HEK293 (cell line): Measurements from ENCODE around the gene TRAF7.

ENCODE experiments used
- ELK4 ChIP-seq: IDR thresholded peaks from 2 replicates; pipeline ENCODE4 v1.6.1; 2011; ENCODE audit warnings: mild to moderate bottlenecking, low read depth, low read length, borderline replicate concordance
- GLIS1 ChIP-seq: fragments of 450-650 bp; formaldehyde crosslinking; IDR thresholded peaks from 2 replicates; pipeline ENCODE4 v1.5.1; 2016; ENCODE audit warnings: missing biosample characterization, missing genetic modification characterization
- GLIS2 ChIP-seq: fragments of 450-650 bp; formaldehyde crosslinking; IDR thresholded peaks from 2 replicates; pipeline ENCODE4 v1.5.1; 2016; ENCODE audit warnings: missing biosample characterization, missing genetic modification characterization
- HOXA7 ChIP-seq: sonication (generic); formaldehyde crosslinking; IDR thresholded peaks from 2 replicates; pipeline ENCODE4 v1.8.1; 2022; ENCODE audit warnings: missing genetic modification reagents, borderline replicate concordance
- HOXD13 ChIP-seq: sonication (generic); formaldehyde crosslinking; IDR thresholded peaks from 2 replicates; pipeline ENCODE4 v1.8.0; 2022; ENCODE audit warnings: missing genetic modification reagents, borderline replicate concordance
- KLF10 ChIP-seq: fragments of 450-650 bp; IDR thresholded peaks from 2 replicates; pipeline ENCODE4 v1.5.1; 2018; ENCODE audit warnings: missing biosample characterization, mild to moderate bottlenecking, missing genetic modification characterization
- MEIS1 ChIP-seq: sonication (generic); formaldehyde crosslinking; IDR thresholded peaks from 2 replicates; pipeline ENCODE4 v1.8.1; 2022; ENCODE audit warnings: missing genetic modification reagents, mild to moderate bottlenecking, borderline replicate concordance
- MZF1 ChIP-seq: fragments of 450-650 bp; formaldehyde crosslinking; IDR thresholded peaks from 2 replicates; pipeline ENCODE4 v1.5.1; 2017; ENCODE audit warnings: missing biosample characterization, missing genetic modification characterization, borderline replicate concordance
- PRDM1 ChIP-seq: fragments of 450-650 bp; formaldehyde crosslinking; IDR thresholded peaks from 2 replicates; pipeline ENCODE4; 2016; ENCODE audit warnings: missing biosample characterization, missing genetic modification characterization
- SCRT2 ChIP-seq: fragments of 450-650 bp; formaldehyde crosslinking; IDR thresholded peaks from 2 replicates; pipeline ENCODE4 v1.5.1; 2016; ENCODE audit warnings: missing biosample characterization, missing genetic modification characterization
- ZBTB17 ChIP-seq: fragments of 450-650 bp; formaldehyde crosslinking; IDR thresholded peaks from 2 replicates; pipeline ENCODE4 v1.5.1; 2016; ENCODE audit warnings: missing biosample characterization, missing genetic modification characterization
- ZBTB26 ChIP-seq: fragments of 450-650 bp; formaldehyde crosslinking; optimal IDR thresholded peaks from 2 replicates; pipeline ENCODE3; 2016; ENCODE audit warnings: missing biosample characterization, mild to moderate bottlenecking, missing genetic modification characterization
- ZNF175 ChIP-seq: fragments of 450-650 bp; formaldehyde crosslinking; IDR thresholded peaks from 2 replicates; pipeline ENCODE4 v1.5.1; 2016; ENCODE audit warnings: missing biosample characterization, missing genetic modification characterization
- ZNF311 ChIP-seq: fragments of 450-650 bp; formaldehyde crosslinking; IDR thresholded peaks from 2 replicates; pipeline ENCODE4 v1.5.1; 2017; ENCODE audit warnings: missing biosample characterization, missing genetic modification characterization, borderline replicate concordance
- ZNF341 ChIP-seq: fragments of 450-650 bp; formaldehyde crosslinking; IDR thresholded peaks from 2 replicates; pipeline ENCODE4; 2016; ENCODE audit warnings: low read depth, missing biosample characterization, missing genetic modification characterization
- ZNF362 ChIP-seq: fragments of 450-650 bp; formaldehyde crosslinking; IDR thresholded peaks from 2 replicates; pipeline ENCODE4 v1.5.1; 2016; ENCODE audit warnings: missing biosample characterization, missing genetic modification characterization
- ZNF423 ChIP-seq: fragments of 450-650 bp; formaldehyde crosslinking; IDR thresholded peaks from 2 replicates; pipeline ENCODE4 v1.5.1; 2016; ENCODE audit warnings: missing biosample characterization, missing genetic modification characterization
- ZNF561 ChIP-seq: fragments of 450-650 bp; IDR thresholded peaks from 2 replicates; pipeline ENCODE4 v1.5.1; 2018; ENCODE audit warnings: missing biosample characterization, missing genetic modification characterization, borderline replicate concordance
- ZNF596 ChIP-seq: fragments of 450-650 bp; IDR thresholded peaks from 2 replicates; pipeline ENCODE4 v1.5.0; 2018; ENCODE audit warnings: missing biosample characterization, mild to moderate bottlenecking, missing genetic modification characterization, moderate library complexity
- ZNF600 ChIP-seq: fragments of 450-650 bp; formaldehyde crosslinking; IDR thresholded peaks from 2 replicates; pipeline ENCODE4 v1.5.1; 2016; ENCODE audit warnings: missing biosample characterization, missing genetic modification characterization
- ZNF660 ChIP-seq: fragments of 450-650 bp; IDR thresholded peaks from 2 replicates; pipeline ENCODE4 v1.5.1; 2018; ENCODE audit warnings: missing biosample characterization, mild to moderate bottlenecking, missing genetic modification characterization
- ZNF776 ChIP-seq: fragments of 450-650 bp; formaldehyde crosslinking; IDR thresholded peaks from 2 replicates; pipeline ENCODE4 v1.5.0; 2017; ENCODE audit warnings: missing biosample characterization, missing genetic modification characterization, borderline replicate concordance
- ZSCAN30 ChIP-seq: fragments of 450-650 bp; IDR thresholded peaks from 2 replicates; pipeline ENCODE4 v1.5.1; 2018; ENCODE audit warnings: missing biosample characterization, mild to moderate bottlenecking, missing genetic modification characterization, moderate library complexity
- TF ChIP-seq, protein P1 (sequence below): fragments of 450-650 bp; formaldehyde crosslinking; IDR thresholded peaks from 2 replicates; pipeline ENCODE4 v1.5.1; 2017; ENCODE audit warnings: missing biosample characterization, mild to moderate bottlenecking, missing genetic modification characterization, moderate library complexity
- TF ChIP-seq, protein P2 (sequence below): fragments of 450-650 bp; formaldehyde crosslinking; IDR thresholded peaks from 2 replicates; pipeline ENCODE4 v1.5.1; 2016; ENCODE audit warnings: missing biosample characterization, missing genetic modification characterization
- TF ChIP-seq, protein P3 (sequence below): fragments of 450-650 bp; formaldehyde crosslinking; IDR thresholded peaks from 2 replicates; pipeline ENCODE4 v1.5.1; 2016; ENCODE audit warnings: missing biosample characterization, missing genetic modification characterization
- TF ChIP-seq, protein P4 (sequence below): sonication (generic); formaldehyde crosslinking; IDR thresholded peaks from 2 replicates; pipeline ENCODE4 v1.8.1; 2022; ENCODE audit warnings: mild to moderate bottlenecking, moderate library complexity, missing genetic modification reagents

Gene TRAF7

GRCh38 chr16:2148714-2149629 lies 6.6 kb upstream of the TRAF7 start (continued):
- TF ChIP-seq, protein P1, sequence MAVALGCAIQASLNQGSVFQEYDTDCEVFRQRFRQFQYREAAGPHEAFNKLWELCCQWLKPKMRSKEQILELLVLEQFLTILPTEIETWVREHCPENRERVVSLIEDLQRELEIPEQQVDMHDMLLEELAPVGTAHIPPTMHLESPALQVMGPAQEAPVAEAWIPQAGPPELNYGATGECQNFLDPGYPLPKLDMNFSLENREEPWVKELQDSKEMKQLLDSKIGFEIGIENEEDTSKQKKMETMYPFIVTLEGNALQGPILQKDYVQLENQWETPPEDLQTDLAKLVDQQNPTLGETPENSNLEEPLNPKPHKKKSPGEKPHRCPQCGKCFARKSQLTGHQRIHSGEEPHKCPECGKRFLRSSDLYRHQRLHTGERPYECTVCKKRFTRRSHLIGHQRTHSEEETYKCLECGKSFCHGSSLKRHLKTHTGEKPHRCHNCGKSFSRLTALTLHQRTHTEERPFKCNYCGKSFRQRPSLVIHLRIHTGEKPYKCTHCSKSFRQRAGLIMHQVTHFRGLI (tag by site-specific recombination) = peak; percentile 86
- TF ChIP-seq SCRT2 (tag by site-specific recombination) (peak; percentile 53), ZNF362 (tag by site-specific recombination) (peak; percentile 85), ZNF311 (no peak), ELK4 (no peak), HOXA7 (no peak), ZNF596 (tag by site-specific recombination) (0 out of 2 replicates have a peak, but pooled peaks have one; percentile 14), ZBTB17 (no peak), ZNF175 (tag by site-specific recombination) (no peak), GLIS1 (tag by site-specific recombination) (peak; percentile 68), ZNF600 (tag by site-specific recombination) (0 out of 2 replicates have a peak, but pooled peaks have one; percentile 29), ZNF660 (tag by site-specific recombination) (0 out of 2 replicates have a peak, but pooled peaks have one; percentile 16), ZNF561 (tag by site-specific recombination) (peak; percentile 80; the same call in 1 of the 2 replicates), MZF1 (tag by site-specific recombination) (no peak), GLIS2 (tag by site-specific recombination) (peak; percentile 55), HOXD13 (no peak), ZBTB26 (tag by site-specific recombination) (peak; percentile 55), KLF10 (tag by site-specific recombination) (peak; percentile 43; the same call in 1 of the 2 replicates), ZSCAN30 (tag by site-specific recombination) (no peak), ZNF423 (tag by site-specific recombination) (peak; percentile 47; the same call in 1 of the 2 replicates), ZNF341 (no peak), MEIS1 (CRISPR knock-in tag) (no peak), PRDM1 (tag by site-specific recombination) (no peak), ZNF776 (tag by site-specific recombination) (no peak)
- TF ChIP-seq, protein P2, sequence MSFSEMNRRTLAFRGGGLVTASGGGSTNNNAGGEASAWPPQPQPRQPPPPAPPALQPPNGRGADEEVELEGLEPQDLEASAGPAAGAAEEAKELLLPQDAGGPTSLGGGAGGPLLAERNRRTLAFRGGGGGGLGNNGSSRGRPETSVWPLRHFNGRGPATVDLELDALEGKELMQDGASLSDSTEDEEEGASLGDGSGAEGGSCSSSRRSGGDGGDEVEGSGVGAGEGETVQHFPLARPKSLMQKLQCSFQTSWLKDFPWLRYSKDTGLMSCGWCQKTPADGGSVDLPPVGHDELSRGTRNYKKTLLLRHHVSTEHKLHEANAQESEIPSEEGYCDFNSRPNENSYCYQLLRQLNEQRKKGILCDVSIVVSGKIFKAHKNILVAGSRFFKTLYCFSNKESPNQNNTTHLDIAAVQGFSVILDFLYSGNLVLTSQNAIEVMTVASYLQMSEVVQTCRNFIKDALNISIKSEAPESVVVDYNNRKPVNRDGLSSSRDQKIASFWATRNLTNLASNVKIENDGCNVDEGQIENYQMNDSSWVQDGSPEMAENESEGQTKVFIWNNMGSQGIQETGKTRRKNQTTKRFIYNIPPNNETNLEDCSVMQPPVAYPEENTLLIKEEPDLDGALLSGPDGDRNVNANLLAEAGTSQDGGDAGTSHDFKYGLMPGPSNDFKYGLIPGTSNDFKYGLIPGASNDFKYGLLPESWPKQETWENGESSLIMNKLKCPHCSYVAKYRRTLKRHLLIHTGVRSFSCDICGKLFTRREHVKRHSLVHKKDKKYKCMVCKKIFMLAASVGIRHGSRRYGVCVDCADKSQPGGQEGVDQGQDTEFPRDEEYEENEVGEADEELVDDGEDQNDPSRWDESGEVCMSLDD (tag by site-specific recombination) = peak; percentile 80; the same call in 1 of the 2 replicates
- TF ChIP-seq, protein P3, sequence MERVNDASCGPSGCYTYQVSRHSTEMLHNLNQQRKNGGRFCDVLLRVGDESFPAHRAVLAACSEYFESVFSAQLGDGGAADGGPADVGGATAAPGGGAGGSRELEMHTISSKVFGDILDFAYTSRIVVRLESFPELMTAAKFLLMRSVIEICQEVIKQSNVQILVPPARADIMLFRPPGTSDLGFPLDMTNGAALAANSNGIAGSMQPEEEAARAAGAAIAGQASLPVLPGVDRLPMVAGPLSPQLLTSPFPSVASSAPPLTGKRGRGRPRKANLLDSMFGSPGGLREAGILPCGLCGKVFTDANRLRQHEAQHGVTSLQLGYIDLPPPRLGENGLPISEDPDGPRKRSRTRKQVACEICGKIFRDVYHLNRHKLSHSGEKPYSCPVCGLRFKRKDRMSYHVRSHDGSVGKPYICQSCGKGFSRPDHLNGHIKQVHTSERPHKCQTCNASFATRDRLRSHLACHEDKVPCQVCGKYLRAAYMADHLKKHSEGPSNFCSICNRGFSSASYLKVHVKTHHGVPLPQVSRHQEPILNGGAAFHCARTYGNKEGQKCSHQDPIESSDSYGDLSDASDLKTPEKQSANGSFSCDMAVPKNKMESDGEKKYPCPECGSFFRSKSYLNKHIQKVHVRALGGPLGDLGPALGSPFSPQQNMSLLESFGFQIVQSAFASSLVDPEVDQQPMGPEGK = peak; percentile 80
- TF ChIP-seq, protein P4, sequence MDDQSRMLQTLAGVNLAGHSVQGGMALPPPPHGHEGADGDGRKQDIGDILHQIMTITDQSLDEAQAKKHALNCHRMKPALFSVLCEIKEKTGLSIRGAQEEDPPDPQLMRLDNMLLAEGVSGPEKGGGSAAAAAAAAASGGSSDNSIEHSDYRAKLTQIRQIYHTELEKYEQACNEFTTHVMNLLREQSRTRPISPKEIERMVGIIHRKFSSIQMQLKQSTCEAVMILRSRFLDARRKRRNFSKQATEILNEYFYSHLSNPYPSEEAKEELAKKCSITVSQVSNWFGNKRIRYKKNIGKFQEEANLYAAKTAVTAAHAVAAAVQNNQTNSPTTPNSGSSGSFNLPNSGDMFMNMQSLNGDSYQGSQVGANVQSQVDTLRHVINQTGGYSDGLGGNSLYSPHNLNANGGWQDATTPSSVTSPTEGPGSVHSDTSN (CRISPR knock-in tag) = no peak
